Suprapubic skin (tissue), 4 donors: ENCODE data around the gene PCDHGA7. TPM values are rescaled to one million over a fixed set of nuclear protein-coding genes. Genes with fewer than 3 reads are reported as not detected.
"Not testable (repeated sequence)": the region's sequence is repeated elsewhere in the genome, so short reads cannot be mapped to it uniquely, and the experiment has no call there.

Experiments
- DNase-seq, 2 donors: peaks; one replicate each; pipeline ENCODE4 v3.0.0-alpha.2; 2019; ENCODE audit warnings: low spot score in 2 of 2
- H3K27ac ChIP-seq: fragments of 200-600 bp; sonication (generic); one replicate; pipeline ENCODE4 v1.5.1; 2019
- H3K27me3 ChIP-seq: fragments of 200-600 bp; sonication (generic); one replicate; pipeline ENCODE4 v1.5.1; 2019
- H3K36me3 ChIP-seq: fragments of 200-600 bp; sonication (generic); one replicate; pipeline ENCODE4 v1.5.1; 2019
- H3K4me1 ChIP-seq: fragments of 200-600 bp; sonication (generic); one replicate; pipeline ENCODE4 v1.5.1; 2019
- H3K4me3 ChIP-seq: fragments of 200-600 bp; sonication (generic); one replicate; pipeline ENCODE4 v1.5.1; 2019; ENCODE audit warnings: mild to moderate bottlenecking
- H3K9me3 ChIP-seq: fragments of 200-600 bp; sonication (generic); one replicate; pipeline ENCODE4 v1.5.1; 2019
- EP300 ChIP-seq: sonication (generic); formaldehyde crosslinking; IDR thresholded peaks from one replicate; pipeline ENCODE4 v1.6.1; 2017; ENCODE audit warnings: antibody characterized with exemption
- POLR2A ChIP-seq, 2 donors: fragments of 450-650 bp; IDR thresholded peaks; one replicate each; pipeline ENCODE4 v1.6.1; 2017; ENCODE audit warnings: antibody characterized with exemption in 2 of 2, mild to moderate bottlenecking in 2 of 2, moderate library complexity in 2 of 2
- POLR2AphosphoS5 ChIP-seq, 3 donors: sonication (generic); formaldehyde crosslinking; IDR thresholded peaks; one replicate each; pipeline ENCODE4 v1.6.1; 2017; ENCODE audit warnings: antibody characterized with exemption in 3 of 3
- WGBS: methylation state at CpG from one replicate; pipeline ENCODE4 v1.1.5; 2018; 5-methylcytosine and 5-hydroxymethylcytosine counted together
- total RNA-seq, 4 donors: library from RNA; depleted of rRNA; stranded (reverse); fragments of >200 nt; gene quantifications; one replicate each; pipeline ENCODE4 v1.1.0, GENCODE V29; 2016
- TF ChIP-seq, protein P1 (sequence below), 2 donors: fragments of 200-600 bp in 1 of 2; fragments of 450-650 bp in 1 of 2; sonication (generic) in 1 of 2; IDR thresholded peaks; one replicate each; pipeline ENCODE4 v1.5.1; 2016 to 2019; ENCODE audit warnings: antibody characterized with exemption in 2 of 2, mild to moderate bottlenecking in 1 of 2, moderate library complexity in 1 of 2

The PCDHGA7 gene
- 1 to 10 TPM; 2.7 to 5.6 (median 4.5) TPM for total RNA-seq

- DNase-seq = no peak
- Histone ChIP-seq H3K36me3 (no peaks in the 10 kb centered on the region), H3K27me3 (no peaks in the 10 kb centered on the region), H3K4me3 (peak within 1 kb of the TSS; percentile 17), H3K9me3 (peaks cover 56% of the 10 kb centered on the region), H3K27ac (no peak within 1 kb of the TSS), H3K4me1 (no peaks in the 10 kb centered on the region)
- TF ChIP-seq EP300 = no peak
- WGBS = 14% methylated on average over 35 of the region's 37 CpGs
Measured at GRCh38 chr5:141382469-141383294, at the start of gene PCDHGA7. Gene PCDHGA7 (plus strand): TSS chr5:141382742. CDS start chr5:141382900, 158 bp downstream.

- 15% methylated on average over 22 of the region's 27 CpGs for WGBS
- peaks cover 24% of the 10 kb centered on the region for H3K27me3 ChIP-seq
- peak within 1 kb of the TSS; percentile 37 for H3K4me3 ChIP-seq
- H3K4me1 ChIP-seq = peaks cover 4% of the 10 kb centered on the region
- TF ChIP-seq, protein P1, sequence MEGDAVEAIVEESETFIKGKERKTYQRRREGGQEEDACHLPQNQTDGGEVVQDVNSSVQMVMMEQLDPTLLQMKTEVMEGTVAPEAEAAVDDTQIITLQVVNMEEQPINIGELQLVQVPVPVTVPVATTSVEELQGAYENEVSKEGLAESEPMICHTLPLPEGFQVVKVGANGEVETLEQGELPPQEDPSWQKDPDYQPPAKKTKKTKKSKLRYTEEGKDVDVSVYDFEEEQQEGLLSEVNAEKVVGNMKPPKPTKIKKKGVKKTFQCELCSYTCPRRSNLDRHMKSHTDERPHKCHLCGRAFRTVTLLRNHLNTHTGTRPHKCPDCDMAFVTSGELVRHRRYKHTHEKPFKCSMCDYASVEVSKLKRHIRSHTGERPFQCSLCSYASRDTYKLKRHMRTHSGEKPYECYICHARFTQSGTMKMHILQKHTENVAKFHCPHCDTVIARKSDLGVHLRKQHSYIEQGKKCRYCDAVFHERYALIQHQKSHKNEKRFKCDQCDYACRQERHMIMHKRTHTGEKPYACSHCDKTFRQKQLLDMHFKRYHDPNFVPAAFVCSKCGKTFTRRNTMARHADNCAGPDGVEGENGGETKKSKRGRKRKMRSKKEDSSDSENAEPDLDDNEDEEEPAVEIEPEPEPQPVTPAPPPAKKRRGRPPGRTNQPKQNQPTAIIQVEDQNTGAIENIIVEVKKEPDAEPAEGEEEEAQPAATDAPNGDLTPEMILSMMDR (IDR thresholded peaks at IDR 0.05) = peak in 1 of 2 donors; percentile 1
- no peak for TF ChIP-seq EP300
- DNase-seq = no peak
- H3K27ac ChIP-seq = no peak within 1 kb of the TSS
- no peaks in the 10 kb centered on the region for H3K36me3 ChIP-seq
- peaks cover 22% of the 10 kb centered on the region for H3K9me3 ChIP-seq
Measured at GRCh38 chr5:141338538-141339306, 43.8 kb upstream of the PCDHGA7 start, which contains the start of gene PCDHGA2. Gene PCDHGA2 (plus strand): TSS chr5:141338760.

- H3K27ac ChIP-seq, H3K4me1 ChIP-seq, H3K4me3 ChIP-seq, H3K36me3 ChIP-seq, DNase-seq: not testable (repeated sequence)
- H3K9me3 ChIP-seq = peaks cover 35% of the 10 kb centered on the region
- H3K27me3 ChIP-seq = peaks cover 16% of the 10 kb centered on the region
- WGBS = 69% methylated on average over 11 of the region's 45 CpGs
Measured at GRCh38 chr5:141340781-141341354, 41.7 kb upstream of the PCDHGA7 start.

DNA sequence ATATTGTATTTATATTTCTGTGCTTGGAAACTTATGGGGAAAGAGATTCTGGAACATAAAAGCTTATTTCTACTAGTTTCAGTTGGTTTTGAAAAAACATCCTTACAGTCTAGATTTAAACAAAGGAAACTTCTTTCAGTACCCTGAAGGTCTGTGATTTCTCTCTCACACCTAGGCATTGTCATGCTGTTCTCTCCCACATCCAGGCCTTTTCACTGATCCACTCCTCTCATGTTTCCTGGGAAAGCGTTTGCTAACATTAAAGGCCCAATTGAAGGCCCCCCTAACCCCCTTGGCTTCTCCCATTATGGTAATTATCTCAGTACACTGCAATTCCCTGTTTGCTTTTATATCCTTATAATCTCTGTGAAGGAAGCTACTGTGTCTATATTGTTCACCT lies 39.8 kb upstream of the PCDHGA7 start:
- H3K36me3 ChIP-seq = no peaks in the 10 kb centered on the region
- no peak overlapping the region for H3K4me3 ChIP-seq
- peaks cover 12% of the 10 kb centered on the region for H3K27me3 ChIP-seq
- WGBS = 28% methylated on average over 1 of the region's 1 CpG
- H3K27ac ChIP-seq = no peak overlapping the region
- DNase-seq = no peak
- peaks cover 31% of the 10 kb centered on the region for H3K9me3 ChIP-seq
- no peak for TF ChIP-seq POLR2A (IDR thresholded peaks at IDR 0.05)
- TF ChIP-seq, protein P1 (IDR thresholded peaks at IDR 0.05) = no peak
- TF ChIP-seq EP300 = no peak
- TF ChIP-seq POLR2AphosphoS5 (IDR thresholded peaks at IDR 0.05) = no peak
- H3K4me1 ChIP-seq = peaks cover 4% of the 10 kb centered on the region

DNA sequence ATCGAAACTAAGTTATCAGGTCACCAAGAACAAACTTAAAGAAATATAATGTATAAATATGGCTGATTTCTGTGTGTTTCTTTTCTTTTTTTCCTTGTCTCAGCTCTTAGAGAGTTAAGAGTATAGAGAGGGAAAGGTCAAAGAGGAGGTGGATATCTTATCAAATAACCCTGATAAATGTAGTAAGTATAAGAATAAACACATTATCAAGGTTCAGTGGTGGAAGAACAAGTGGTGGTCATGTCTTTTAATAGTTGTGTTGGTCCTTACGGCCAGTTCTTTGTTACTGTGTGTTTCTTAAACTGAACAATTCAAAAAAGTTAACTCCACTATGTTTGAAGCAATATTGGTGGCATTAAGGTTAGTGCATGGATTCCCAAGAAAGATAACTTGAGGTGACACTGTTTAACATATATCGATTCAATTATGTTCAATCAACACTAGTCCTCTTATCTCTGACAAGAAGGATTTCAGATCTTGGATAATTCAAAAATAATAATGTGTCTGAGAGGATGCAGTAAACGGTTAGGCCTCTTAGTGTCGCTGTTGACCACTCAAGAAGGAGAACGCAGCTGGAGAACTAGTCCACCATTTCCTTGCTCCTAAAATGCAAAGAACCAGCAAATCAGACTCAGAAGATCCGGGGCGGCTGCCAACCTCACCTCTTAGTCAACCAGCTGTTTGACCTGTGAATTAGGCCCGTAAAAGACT lies 39.1 kb upstream of the PCDHGA7 start, which contains the start of gene PCDHGA3:
Gene PCDHGA3, plus strand, starts transcription at position 588 of the 711 bp plus-strand sequence. CDS start 205 bp downstream, outside the sequence.
- H3K27me3 ChIP-seq = peaks cover 8% of the 10 kb centered on the region
- H3K9me3 ChIP-seq = peaks cover 26% of the 10 kb centered on the region
- WGBS = 27% methylated on average over 9 of the region's 9 CpGs
- DNase-seq = no peak
- no peak within 1 kb of the TSS for H3K27ac ChIP-seq
- H3K4me1 ChIP-seq = peaks cover 4% of the 10 kb centered on the region
- peak within 1 kb of the TSS; percentile 17 for H3K4me3 ChIP-seq
- H3K36me3 ChIP-seq = no peaks in the 10 kb centered on the region
- no peak for TF ChIP-seq POLR2A (IDR thresholded peaks at IDR 0.05)
- TF ChIP-seq EP300 = no peak
- TF ChIP-seq POLR2AphosphoS5 (IDR thresholded peaks at IDR 0.05) = no peak
- TF ChIP-seq, protein P1 (IDR thresholded peaks at IDR 0.05) = no peak
